HFFc6 (cell line): Measurements from ENCODE around the gene AARS2. TPM values are rescaled to one million over a fixed set of nuclear protein-coding genes. Genes with fewer than 3 reads are reported as not detected.

Experiments used
- DNase-seq: peaks from one replicate; pipeline ENCODE4 v3.0.0-alpha.2; 2018
- H3K27ac Mint-ChIP-seq: 2 replicates; pipeline ENCODE4 v1.8.0; 2020; ENCODE audit warnings: mild to moderate bottlenecking, mixed read lengths
- H3K27me3 Mint-ChIP-seq: 2 replicates; pipeline ENCODE4 v1.8.0; 2021; ENCODE audit warnings: mild to moderate bottlenecking, moderate library complexity, mixed read lengths; ENCODE audit not compliant: insufficient read depth
- H3K36me3 Mint-ChIP-seq: 2 replicates; pipeline ENCODE4 v1.8.0; 2021; ENCODE audit warnings: low read depth, mixed read lengths
- H3K4me1 Mint-ChIP-seq: 2 replicates; pipeline ENCODE4 v1.8.0; 2020; ENCODE audit warnings: low read depth, mixed read lengths
- H3K4me3 Mint-ChIP-seq: 2 replicates; pipeline ENCODE4 v1.8.0; 2020; ENCODE audit warnings: mild to moderate bottlenecking, moderate library complexity, mixed read lengths
- H3K9me3 Mint-ChIP-seq: 2 replicates; pipeline ENCODE4 v1.8.0; 2020; ENCODE audit warnings: mild to moderate bottlenecking, mixed read lengths
- total RNA-seq, 6 experiments: library from RNA; stranded (reverse); fragmentation: NEBNext Ultra II Directional; extraction: Animal tissue kit (Norgen Biotek cat#: 25700); gene quantifications; 2 replicates in 1 of 6; 3 replicates in 5 of 6; pipeline ENCODE4 v1.2.3, GENCODE V29; 2021
- TF ChIP-seq, protein P1 (sequence below): fragments of 200-600 bp; sonication (generic); IDR thresholded peaks from 2 replicates; pipeline ENCODE4 v1.5.0; 2021; ENCODE audit warnings: antibody characterized with exemption, mild to moderate bottlenecking

The AARS2 gene
- total RNA-seq, 6 experiments from 2014 or later = 8.8 to 11.5 (median 10.7) TPM

DNA sequence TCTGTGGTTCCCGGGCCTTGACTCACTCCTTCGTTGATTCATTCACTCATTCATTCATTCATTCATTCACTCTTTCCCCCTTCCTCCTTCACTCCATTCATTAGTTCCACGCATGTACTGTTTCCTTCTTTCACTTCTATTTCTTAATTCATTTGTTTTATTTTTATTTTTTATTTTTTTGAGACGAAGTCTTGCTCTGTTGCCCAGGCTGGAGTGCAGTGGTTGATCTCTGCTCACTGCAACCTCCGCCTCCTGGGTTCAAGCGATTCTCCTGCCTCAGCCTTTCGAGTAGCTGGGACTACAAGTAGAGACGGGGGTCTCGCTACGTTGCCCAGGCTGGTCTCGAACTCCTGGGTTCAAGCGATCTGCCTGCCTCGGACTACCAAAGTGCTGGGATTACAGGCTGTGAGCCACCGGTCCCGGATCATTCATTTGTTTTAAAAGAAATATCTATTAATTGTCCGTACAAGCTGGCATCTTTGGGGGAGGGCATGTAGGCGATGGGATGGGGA is 47.4 kb downstream of the AARS2 start:
- Mint-ChIP-seq H3K9me3 (no peaks in the 10 kb centered on the region), H3K4me3 (peak overlapping the region; percentile 91), H3K36me3 (no peaks in the 10 kb centered on the region), H3K27ac (peak overlapping the region; percentile 14; the same call in 1 of the 2 replicates), H3K27me3 (peaks cover 16% of the 10 kb centered on the region), H3K4me1 (peaks cover 27% of the 10 kb centered on the region)
- DNase-seq = no peak
- TF ChIP-seq, protein P1, sequence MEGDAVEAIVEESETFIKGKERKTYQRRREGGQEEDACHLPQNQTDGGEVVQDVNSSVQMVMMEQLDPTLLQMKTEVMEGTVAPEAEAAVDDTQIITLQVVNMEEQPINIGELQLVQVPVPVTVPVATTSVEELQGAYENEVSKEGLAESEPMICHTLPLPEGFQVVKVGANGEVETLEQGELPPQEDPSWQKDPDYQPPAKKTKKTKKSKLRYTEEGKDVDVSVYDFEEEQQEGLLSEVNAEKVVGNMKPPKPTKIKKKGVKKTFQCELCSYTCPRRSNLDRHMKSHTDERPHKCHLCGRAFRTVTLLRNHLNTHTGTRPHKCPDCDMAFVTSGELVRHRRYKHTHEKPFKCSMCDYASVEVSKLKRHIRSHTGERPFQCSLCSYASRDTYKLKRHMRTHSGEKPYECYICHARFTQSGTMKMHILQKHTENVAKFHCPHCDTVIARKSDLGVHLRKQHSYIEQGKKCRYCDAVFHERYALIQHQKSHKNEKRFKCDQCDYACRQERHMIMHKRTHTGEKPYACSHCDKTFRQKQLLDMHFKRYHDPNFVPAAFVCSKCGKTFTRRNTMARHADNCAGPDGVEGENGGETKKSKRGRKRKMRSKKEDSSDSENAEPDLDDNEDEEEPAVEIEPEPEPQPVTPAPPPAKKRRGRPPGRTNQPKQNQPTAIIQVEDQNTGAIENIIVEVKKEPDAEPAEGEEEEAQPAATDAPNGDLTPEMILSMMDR = no peak

DNA sequence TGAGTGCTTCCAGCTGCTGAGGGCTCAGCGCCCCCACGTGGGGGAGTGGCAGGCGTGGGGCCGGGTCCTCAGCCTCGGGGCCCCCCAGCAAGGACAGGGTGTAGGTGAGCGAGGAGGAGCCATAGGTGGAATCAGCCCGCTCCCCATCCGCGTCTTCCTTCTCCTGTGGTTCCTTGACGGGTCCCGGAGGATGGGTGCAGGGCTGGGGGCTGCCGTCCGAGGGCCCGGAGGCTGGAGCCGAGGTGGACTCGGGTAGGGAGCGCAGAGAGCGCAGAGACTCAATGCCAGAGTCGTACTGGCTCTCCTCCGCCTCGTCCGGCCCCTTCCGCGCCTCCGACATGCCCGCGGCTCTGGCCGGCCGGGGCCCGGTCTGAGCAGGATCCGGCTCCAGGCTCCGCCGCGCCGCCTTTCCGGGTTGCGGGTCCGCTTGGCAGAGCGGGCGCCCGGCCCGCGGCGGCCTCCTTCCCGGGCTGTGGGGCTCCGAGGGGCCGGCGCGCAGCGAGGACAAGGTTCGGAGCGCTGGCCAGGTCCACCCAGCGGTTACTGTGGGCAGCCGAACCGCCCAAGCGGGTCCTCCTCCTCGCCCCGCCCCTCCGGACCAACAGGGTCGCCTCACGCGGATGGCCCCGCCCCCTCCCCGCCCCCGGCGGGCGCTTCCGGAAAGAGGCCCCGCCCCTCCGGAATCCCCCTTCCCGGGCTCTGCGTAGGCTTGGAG is 48.0 kb downstream of the AARS2 start, which contains the start of gene NFKBIE:
TSS of gene NFKBIE (minus strand) at position 545 of the 715 bp plus-strand sequence. CDS start at position 340, 205 bp downstream.
- Mint-ChIP-seq H3K4me3 (peak within 1 kb of the TSS; percentile 91), H3K27me3 (peaks cover 16% of the 10 kb centered on the region), H3K4me1 (peaks cover 27% of the 10 kb centered on the region), H3K9me3 (no peaks in the 10 kb centered on the region), H3K27ac (peak within 1 kb of the TSS; percentile 69), H3K36me3 (no peaks in the 10 kb centered on the region)
- TF ChIP-seq, protein P1 = peak; percentile 66
- peak; percentile 75 for DNase-seq

DNA sequence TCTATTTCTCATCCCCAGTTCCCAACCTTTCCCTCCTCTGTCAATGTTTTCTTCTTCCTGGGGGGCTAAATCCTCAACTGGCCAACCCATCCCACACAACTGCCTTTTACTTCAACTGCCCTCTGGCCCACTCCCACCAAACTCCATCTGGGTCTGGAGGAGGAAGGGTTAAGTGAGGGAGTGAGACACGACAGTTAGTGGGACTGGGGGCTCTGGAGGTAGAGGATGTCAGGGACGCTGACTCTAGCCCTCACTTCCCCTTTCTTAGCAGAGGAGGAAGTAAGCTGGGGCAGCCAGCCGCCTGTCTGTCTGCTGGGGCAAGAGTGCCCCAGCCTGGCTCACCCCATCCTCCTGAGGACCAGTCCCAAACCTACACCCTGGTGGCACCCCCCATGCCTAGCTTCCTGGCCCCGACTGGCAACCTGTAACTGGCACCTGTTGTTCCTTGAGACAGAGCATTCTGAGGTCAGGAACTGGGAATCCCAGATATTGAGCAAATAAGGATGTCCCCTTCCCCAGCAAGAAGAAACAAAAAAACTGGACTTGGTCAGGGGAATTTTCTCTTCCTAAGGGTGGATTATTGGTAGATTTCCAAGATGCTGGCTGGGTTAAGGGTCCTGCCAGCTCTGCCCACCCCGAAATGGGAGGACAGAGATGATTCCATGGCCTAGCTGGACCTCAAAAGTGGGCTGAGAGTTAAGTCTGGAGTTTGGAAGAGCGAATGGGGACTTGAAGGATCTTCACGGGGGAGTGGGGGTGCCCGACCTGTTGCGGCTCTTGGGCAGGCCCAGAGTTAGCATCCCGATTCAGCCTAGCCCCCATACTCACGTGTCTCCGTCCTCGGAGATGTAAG is 48.8 kb downstream of the AARS2 start:
- H3K27ac Mint-ChIP-seq = peak overlapping the region; percentile 69
- TF ChIP-seq, protein P1 = no peak
- H3K27me3 Mint-ChIP-seq = peaks cover 9% of the 10 kb centered on the region
- no peak for DNase-seq
- no peaks in the 10 kb centered on the region for H3K9me3 Mint-ChIP-seq
- H3K36me3 Mint-ChIP-seq = no peaks in the 10 kb centered on the region
- peaks cover 27% of the 10 kb centered on the region for H3K4me1 Mint-ChIP-seq
- peak overlapping the region; percentile 91 for H3K4me3 Mint-ChIP-seq

DNA sequence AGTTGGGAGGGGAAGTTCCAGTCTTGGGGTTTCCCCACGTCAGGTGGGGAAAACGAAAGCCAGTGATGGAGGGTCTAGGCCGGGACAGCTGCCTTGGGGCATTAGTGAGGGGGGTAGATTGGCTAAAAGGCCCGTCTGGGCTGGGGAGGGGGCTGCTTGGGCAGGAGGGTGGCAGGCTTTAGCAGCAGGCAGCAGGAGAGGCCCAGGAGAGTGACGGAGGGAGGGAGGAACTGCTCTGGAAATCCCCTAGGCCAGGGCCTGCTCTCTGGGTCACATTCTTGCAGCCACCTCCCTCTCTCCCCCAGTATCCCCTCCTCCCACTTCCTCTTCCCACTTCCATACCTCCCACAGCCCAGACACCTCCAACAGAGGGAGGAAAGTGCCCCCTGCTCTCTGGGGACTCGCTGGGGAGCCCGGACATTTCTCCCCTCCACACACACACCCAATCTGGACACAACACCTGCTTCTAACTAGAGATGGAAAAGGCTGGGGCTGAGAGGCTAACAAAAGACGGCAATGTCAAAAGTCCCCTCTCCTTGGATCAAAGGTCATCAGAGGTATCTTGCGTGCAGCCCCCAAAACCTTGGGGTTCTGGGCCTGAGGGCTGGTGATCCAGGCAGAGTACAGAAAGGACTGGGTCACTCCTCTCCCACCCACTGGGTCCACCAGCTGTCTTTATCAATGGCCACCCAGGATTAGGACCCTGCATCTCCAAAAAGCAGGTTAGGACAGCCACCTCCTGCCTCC is 49.6 kb downstream of the AARS2 start:
- no peaks in the 10 kb centered on the region for H3K36me3 Mint-ChIP-seq
- DNase-seq = no peak
- no peak overlapping the region; the same call in 1 of the 2 replicates for H3K27ac Mint-ChIP-seq
- TF ChIP-seq, protein P1 = no peak
- H3K9me3 Mint-ChIP-seq = no peaks in the 10 kb centered on the region
- peaks cover 1% of the 10 kb centered on the region; the same call in 1 of the 2 replicates for H3K27me3 Mint-ChIP-seq
- peaks cover 27% of the 10 kb centered on the region for H3K4me1 Mint-ChIP-seq
- H3K4me3 Mint-ChIP-seq = peak overlapping the region; percentile 91
